Progenitor cell of endocrine pancreas (in vitro differentiated cells): ENCODE measurements around the gene NCS1. TPM values are rescaled to one million over a fixed set of nuclear protein-coding genes. Genes with fewer than 3 reads are reported as not detected.

Experiments
- DNase-seq: peaks from one replicate; pipeline ENCODE4 v3.0.0; 2021; ENCODE audit warnings: low spot score; ENCODE audit not compliant: unreplicated experiment
- H3K27ac Mint-ChIP-seq: 2 replicates; pipeline ENCODE4 v1.8.0; 2021; ENCODE audit warnings: mild to moderate bottlenecking, moderate library complexity, mixed read lengths
- H3K27me3 Mint-ChIP-seq: 2 replicates; pipeline ENCODE4 v1.8.0; 2021; ENCODE audit warnings: mixed read lengths
- H3K36me3 Mint-ChIP-seq: 2 replicates; pipeline ENCODE4 v1.8.0; 2022; ENCODE audit warnings: mixed read lengths; ENCODE audit not compliant: insufficient read depth
- H3K4me1 Mint-ChIP-seq: 2 replicates; pipeline ENCODE4 v1.8.0; 2021; ENCODE audit warnings: low read depth, mixed read lengths
- H3K4me3 Mint-ChIP-seq: 2 replicates; pipeline ENCODE4 v1.8.0; 2021; ENCODE audit warnings: low read depth, mild to moderate bottlenecking, moderate library complexity, mixed read lengths
- H3K9me3 Mint-ChIP-seq: 2 replicates; pipeline ENCODE4 v1.8.0; 2021; ENCODE audit warnings: low read depth, mixed read lengths
- long read RNA-seq: library from polyadenylated mRNA; unstranded; transcript quantifications from one replicate; pipeline ENCODE4 v2.0.0, GENCODE V29; 2020
- total RNA-seq: library from RNA; stranded (reverse); gene quantifications from 2 replicates; pipeline ENCODE4 v1.2.1, GENCODE V29; 2021
- TF ChIP-seq, protein P1 (sequence below): fragments of 200-600 bp; sonication (generic); IDR thresholded peaks from one replicate; pipeline ENCODE4 v1.5.0; 2021; ENCODE audit warnings: antibody characterized with exemption, mild to moderate bottlenecking; ENCODE audit not compliant: unreplicated experiment

The NCS1 gene
- 29.0 and 33.4 TPM in 2 replicates for total RNA-seq
- long read RNA-seq, partial matches to known transcripts: 0 of 1 reads
- long read RNA-seq, other reads (novel, unspliced or antisense): 1 of 1 reads

DNA sequence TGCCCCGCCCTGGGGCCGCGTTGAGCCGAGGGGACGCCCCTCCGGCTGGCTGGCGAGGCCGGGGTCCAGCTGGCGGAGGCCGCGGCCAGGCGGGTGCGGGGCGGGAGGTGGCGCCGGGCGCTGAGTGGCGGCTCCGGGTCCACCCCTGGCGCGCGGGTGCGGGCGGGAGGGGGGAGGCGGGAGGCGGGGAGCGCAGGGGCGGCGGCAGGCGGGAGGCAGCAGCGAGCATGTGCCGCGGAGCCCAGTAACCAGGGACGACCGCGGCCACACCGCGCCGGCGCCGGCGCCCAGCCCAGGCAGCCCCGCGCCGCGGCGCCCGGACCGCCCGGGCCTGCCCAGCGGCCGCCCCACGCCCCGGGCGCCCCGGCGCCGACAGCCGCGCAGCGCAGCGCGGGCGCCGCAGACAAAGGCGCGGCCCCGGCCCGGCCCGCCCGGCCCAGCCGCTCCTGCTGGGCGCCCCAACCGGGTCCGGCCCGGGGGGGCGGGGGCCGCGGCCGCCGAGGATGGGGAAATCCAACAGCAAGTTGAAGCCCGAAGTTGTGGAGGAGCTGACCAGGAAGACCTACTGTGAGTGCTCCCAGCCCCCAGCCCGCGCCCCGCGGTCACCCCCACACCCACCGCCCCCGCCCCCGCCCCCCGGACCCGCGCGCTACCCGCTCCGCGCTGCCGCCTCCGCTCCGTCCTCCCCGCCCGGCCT lies at the start of gene NCS1:
NCS1 (plus strand) TSS at position 244 of the 697 bp plus-strand sequence; CDS start at position 504, 260 bp downstream.
- H3K27me3 Mint-ChIP-seq: peaks cover 31% of the 10 kb centered on the region
- H3K4me3 Mint-ChIP-seq: peak within 1 kb of the TSS; percentile 85
- peaks cover 2% of the 10 kb centered on the region for H3K4me1 Mint-ChIP-seq
- DNase-seq: peak; percentile 64
- H3K36me3 Mint-ChIP-seq: no peaks in the 10 kb centered on the region
- H3K9me3 Mint-ChIP-seq: no peaks in the 10 kb centered on the region
- H3K27ac Mint-ChIP-seq: peak within 1 kb of the TSS; percentile 89
- TF ChIP-seq, protein P1, sequence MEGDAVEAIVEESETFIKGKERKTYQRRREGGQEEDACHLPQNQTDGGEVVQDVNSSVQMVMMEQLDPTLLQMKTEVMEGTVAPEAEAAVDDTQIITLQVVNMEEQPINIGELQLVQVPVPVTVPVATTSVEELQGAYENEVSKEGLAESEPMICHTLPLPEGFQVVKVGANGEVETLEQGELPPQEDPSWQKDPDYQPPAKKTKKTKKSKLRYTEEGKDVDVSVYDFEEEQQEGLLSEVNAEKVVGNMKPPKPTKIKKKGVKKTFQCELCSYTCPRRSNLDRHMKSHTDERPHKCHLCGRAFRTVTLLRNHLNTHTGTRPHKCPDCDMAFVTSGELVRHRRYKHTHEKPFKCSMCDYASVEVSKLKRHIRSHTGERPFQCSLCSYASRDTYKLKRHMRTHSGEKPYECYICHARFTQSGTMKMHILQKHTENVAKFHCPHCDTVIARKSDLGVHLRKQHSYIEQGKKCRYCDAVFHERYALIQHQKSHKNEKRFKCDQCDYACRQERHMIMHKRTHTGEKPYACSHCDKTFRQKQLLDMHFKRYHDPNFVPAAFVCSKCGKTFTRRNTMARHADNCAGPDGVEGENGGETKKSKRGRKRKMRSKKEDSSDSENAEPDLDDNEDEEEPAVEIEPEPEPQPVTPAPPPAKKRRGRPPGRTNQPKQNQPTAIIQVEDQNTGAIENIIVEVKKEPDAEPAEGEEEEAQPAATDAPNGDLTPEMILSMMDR: no peak

DNA sequence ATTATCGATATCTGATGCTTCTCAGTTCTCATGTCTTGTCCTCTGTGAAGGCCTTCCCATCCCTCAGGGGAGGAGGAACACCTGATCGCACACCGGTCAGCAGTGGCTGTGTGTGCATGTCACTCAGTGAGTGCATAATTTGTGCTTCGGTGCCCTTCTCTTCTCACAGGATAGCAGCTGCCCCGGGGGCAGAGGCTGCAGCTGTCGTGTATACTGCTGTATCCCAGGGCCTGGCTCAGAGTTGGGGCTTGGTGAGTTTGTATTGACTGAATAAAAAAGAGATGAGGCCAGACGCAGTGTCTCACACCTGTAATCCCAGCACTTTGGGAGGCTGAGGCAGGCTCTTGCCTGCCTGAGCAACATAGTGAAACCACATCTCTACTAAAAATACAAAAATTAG lies 49.7 kb upstream of the NCS1 start:
- H3K36me3 Mint-ChIP-seq: peaks cover 6% of the 10 kb centered on the region
- no peak overlapping the region for H3K4me3 Mint-ChIP-seq
- H3K9me3 Mint-ChIP-seq: no peaks in the 10 kb centered on the region
- TF ChIP-seq, protein P1: no peak
- H3K4me1 Mint-ChIP-seq: no peaks in the 10 kb centered on the region
- no peaks in the 10 kb centered on the region for H3K27me3 Mint-ChIP-seq
- DNase-seq: no peak
- no peak overlapping the region for H3K27ac Mint-ChIP-seq

DNA sequence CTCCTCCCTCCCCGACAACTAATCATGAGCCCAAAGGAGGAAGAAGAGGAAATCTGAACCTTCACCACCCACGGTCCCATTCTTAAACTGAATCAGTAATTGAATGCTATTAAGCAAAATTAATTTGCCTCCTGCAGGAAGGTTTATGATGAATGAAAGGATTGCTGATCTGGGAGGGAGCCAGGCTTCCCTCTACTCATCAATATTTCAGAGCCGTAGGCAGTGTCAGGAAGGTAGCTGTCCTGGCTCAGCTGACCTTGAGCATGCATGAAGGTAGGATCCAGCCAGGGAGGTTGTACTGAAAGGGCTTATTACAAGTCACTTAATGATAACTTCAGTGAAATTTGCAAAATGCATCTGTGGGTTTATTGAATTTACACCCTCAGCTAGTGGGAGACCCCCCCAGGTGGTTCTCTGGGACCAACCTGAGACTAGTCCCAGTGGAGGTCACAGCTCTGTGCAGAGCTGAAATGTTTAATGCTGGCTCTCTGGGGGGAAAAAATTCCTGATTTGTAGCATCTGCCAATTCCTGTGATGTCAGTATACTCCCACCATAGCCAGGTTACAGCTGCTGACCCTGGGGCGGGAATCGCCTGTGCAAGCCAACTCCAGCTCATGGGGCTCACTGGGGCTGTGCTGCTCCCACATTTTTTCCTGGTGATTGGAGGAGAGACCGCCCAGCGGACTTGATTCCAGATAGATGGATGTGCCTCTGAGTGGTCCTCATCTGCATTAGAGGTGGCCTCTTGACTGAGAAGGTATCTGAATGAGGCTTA lies 47.9 kb upstream of the NCS1 start:
- H3K4me1 Mint-ChIP-seq: peaks cover 8% of the 10 kb centered on the region

DNA sequence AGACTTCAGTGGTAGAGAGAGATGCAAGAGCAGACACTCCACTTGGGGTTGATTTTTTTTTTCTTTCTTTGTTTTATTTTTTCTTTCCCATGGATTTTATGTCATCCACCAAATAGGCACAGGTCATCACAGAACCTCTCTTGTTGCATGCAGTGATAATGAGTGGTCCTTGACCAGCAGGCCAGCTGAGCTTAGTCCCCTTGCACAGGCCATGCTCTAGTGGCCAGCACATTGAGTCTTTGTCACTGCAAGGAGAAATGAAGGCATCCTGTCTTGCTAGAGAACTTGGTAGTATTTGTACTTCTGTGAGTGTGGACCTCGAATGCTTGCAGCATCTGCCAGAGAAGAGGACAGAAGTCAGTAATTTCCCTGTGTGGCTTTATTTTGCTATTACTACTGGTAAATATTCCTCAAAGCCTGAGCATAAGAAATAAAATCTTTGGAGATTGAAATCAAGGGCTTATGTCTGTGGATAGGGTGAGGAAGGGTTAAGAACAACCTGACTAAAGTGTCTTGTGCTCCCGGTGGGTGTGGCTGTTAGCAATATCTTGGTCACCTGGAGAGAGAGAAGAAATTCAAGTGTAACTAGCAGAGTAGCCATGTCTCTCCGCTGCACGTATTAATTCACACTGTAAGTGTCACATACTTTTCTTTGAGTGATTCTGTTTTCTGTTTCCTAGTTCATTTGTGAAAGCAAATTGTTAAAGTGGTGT lies 45.3 kb upstream of the NCS1 start:
- Mint-ChIP-seq H3K36me3 (peaks cover 15% of the 10 kb centered on the region), H3K4me1 (peaks cover 16% of the 10 kb centered on the region), H3K27me3 (no peaks in the 10 kb centered on the region), H3K4me3 (no peak overlapping the region), H3K9me3 (no peaks in the 10 kb centered on the region), H3K27ac (no peak overlapping the region)
- TF ChIP-seq, protein P1: no peak
- no peak for DNase-seq

More for the DNA sequence above, 47.9 kb upstream of the NCS1 start:
- Mint-ChIP-seq H3K4me3 (no peak overlapping the region), H3K9me3 (no peaks in the 10 kb centered on the region), H3K27ac (no peak overlapping the region), H3K36me3 (peaks cover 10% of the 10 kb centered on the region), H3K27me3 (no peaks in the 10 kb centered on the region)
- DNase-seq: no peak
- TF ChIP-seq, protein P1: no peak

GRCh38 chr9:130128251-130128650 lies 44.0 kb upstream of the NCS1 start:
- H3K36me3 Mint-ChIP-seq: peaks cover 15% of the 10 kb centered on the region
- H3K27ac Mint-ChIP-seq: no peak overlapping the region
- no peaks in the 10 kb centered on the region for H3K27me3 Mint-ChIP-seq
- no peaks in the 10 kb centered on the region for H3K9me3 Mint-ChIP-seq
- TF ChIP-seq, protein P1: no peak
- DNase-seq: no peak
- no peak overlapping the region for H3K4me3 Mint-ChIP-seq
- peaks cover 16% of the 10 kb centered on the region for H3K4me1 Mint-ChIP-seq
